SU-DHL-6 (cell line): ENCODE results near the gene CTSZ.

Experiments
- EZH2phosphoT487 ChIP-seq: fragments of 200-600 bp; sonication (generic), shearing (Covaris generic); conservative IDR thresholded peaks from 2 replicates; pipeline ENCODE4 v1.6.1; 2018; ENCODE audit warnings: mild to moderate bottlenecking, antibody characterized with exemption, low read length, moderate library complexity, mixed read lengths
- TF ChIP-seq, protein P1 (sequence below): fragments of 200-600 bp; sonication (generic); IDR thresholded peaks from one replicate; pipeline ENCODE4 v1.5.1; 2017; ENCODE audit warnings: antibody characterized with exemption, mild to moderate bottlenecking, low read length, moderate library complexity; ENCODE audit not compliant: insufficient read depth, poor library complexity, severe bottlenecking

DNA sequence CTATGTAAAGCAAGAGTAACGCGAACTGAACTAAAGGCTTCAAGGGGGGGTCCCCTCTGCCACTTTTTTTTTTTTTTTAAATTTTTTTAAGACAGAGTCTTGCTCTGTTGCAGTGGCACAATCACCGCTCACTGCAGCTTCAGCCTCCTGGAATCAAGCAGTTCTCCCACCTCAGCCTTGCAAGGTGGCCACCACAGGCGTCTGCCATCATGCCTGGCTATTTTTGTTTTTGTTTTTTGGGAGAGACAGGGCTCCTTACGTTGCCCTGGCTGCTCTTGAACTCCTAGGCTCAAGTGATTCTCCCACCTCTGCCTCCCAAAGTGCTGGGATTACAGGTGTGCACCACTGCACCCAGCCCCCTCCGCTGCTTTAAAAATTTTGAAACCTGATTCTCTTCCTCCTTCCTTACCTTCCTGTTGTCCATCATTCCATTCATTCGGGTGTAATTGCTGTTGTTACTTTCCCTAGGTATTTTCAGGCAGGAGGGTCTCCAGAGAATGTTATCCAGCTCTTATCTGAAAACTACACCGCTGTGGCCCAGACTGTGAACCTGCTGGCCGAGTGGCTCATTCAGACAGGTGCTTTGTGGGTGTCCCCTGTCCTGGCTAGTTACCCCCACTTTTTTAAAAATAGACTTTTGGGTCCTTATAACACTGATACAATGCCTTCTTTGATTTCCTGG, 20.6 kb downstream of the CTSZ start:
- TF ChIP-seq, protein P1, sequence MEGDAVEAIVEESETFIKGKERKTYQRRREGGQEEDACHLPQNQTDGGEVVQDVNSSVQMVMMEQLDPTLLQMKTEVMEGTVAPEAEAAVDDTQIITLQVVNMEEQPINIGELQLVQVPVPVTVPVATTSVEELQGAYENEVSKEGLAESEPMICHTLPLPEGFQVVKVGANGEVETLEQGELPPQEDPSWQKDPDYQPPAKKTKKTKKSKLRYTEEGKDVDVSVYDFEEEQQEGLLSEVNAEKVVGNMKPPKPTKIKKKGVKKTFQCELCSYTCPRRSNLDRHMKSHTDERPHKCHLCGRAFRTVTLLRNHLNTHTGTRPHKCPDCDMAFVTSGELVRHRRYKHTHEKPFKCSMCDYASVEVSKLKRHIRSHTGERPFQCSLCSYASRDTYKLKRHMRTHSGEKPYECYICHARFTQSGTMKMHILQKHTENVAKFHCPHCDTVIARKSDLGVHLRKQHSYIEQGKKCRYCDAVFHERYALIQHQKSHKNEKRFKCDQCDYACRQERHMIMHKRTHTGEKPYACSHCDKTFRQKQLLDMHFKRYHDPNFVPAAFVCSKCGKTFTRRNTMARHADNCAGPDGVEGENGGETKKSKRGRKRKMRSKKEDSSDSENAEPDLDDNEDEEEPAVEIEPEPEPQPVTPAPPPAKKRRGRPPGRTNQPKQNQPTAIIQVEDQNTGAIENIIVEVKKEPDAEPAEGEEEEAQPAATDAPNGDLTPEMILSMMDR, result no peak
- no peak for TF ChIP-seq EZH2phosphoT487
